Neural cell (in vitro differentiated cells): ENCODE data around the gene GIPC3. TPM values are rescaled to one million over a fixed set of nuclear protein-coding genes. Genes with fewer than 3 reads are reported as not detected.

Experiments
- H2AFZ ChIP-seq: fragments of 200-600, 300-800 bp; sonication (generic), shearing (Covaris generic); 2 replicates; pipeline ENCODE4 v1.6.0; 2014; ENCODE audit warnings: low read depth, mild to moderate bottlenecking, antibody characterized with exemption, low read length, moderate library complexity
- H3F3A ChIP-seq: fragments of 200-600 bp; shearing (Covaris generic); 2 replicates; pipeline ENCODE4 v1.6.1; 2016; ENCODE audit warnings: mild to moderate bottlenecking, moderate library complexity, mixed read lengths, antibody characterized with exemption, low read length; ENCODE audit not compliant: insufficient read depth, poor library complexity, severe bottlenecking
- H3K27ac ChIP-seq: fragments of 200-600, 300-800 bp; sonication (generic), shearing (Covaris generic); 2 replicates; pipeline ENCODE4 v1.5.1; 2014; ENCODE audit warnings: mild to moderate bottlenecking, low read length, moderate library complexity
- H3K27me3 ChIP-seq: fragments of 300-800, 200-600 bp; sonication (generic), shearing (Covaris generic); 2 replicates; pipeline ENCODE4 v1.6.0; 2014; ENCODE audit warnings: mild to moderate bottlenecking, low read depth, low read length, moderate library complexity; ENCODE audit not compliant: insufficient read depth
- H3K36me3 ChIP-seq: fragments of 300-800, 200-600 bp; sonication (generic), shearing (Covaris generic); 2 replicates; pipeline ENCODE4 v1.5.1; 2014; ENCODE audit warnings: mild to moderate bottlenecking, antibody characterized with exemption, low read length, moderate library complexity; ENCODE audit not compliant: insufficient read depth
- H3K4me2 ChIP-seq: fragments of 300-800, 200-600 bp; sonication (generic), shearing (Covaris generic); 2 replicates; pipeline ENCODE4 v1.6.0; 2014; ENCODE audit warnings: mild to moderate bottlenecking, low read length
- H3K4me3 ChIP-seq: fragments of 300-800, 200-600 bp; sonication (generic), shearing (Covaris generic); 2 replicates; pipeline ENCODE4 v1.5.1; 2014; ENCODE audit warnings: mild to moderate bottlenecking, low read length, moderate library complexity
- H3K79me2 ChIP-seq: fragments of 200-600 bp; shearing (Covaris generic); replicated peaks from 2 replicates; pipeline ENCODE4 v1.6.0; 2014; ENCODE audit warnings: mild to moderate bottlenecking, low read length, moderate library complexity; ENCODE audit not compliant: insufficient read depth
- H3K9ac ChIP-seq: fragments of 300-800, 200-600 bp; sonication (generic), shearing (Covaris generic); 2 replicates; pipeline ENCODE4 v1.6.1; 2016; ENCODE audit warnings: mild to moderate bottlenecking, low read length, mixed read lengths
- H3K9me2 ChIP-seq: fragments of 200-600 bp; shearing (Covaris generic); 2 replicates; pipeline ENCODE4 v1.6.1; 2016; ENCODE audit warnings: mild to moderate bottlenecking, low read length, mixed read lengths; ENCODE audit not compliant: insufficient read depth
- H3K9me3 ChIP-seq: fragments of 200-600, 300-800 bp; sonication (generic), shearing (Covaris generic); 2 replicates; pipeline ENCODE4 v1.6.1; 2016; ENCODE audit warnings: mild to moderate bottlenecking, mixed run types, low read length, moderate library complexity, mixed read lengths
- H4K20me1 ChIP-seq: fragments of 200-600 bp; shearing (Covaris generic); 2 replicates; pipeline ENCODE4 v1.6.1; 2016; ENCODE audit warnings: mild to moderate bottlenecking, mixed run types; ENCODE audit not compliant: insufficient read depth
- CTCF ChIP-seq: fragments of 450-650 bp; IDR thresholded peaks from 2 replicates; pipeline ENCODE4 v1.5.1; 2014; ENCODE audit warnings: antibody characterized with exemption, mild to moderate bottlenecking, moderate library complexity; ENCODE audit not compliant: poor library complexity, severe bottlenecking
- EP300 ChIP-seq: fragments of 450-650 bp; conservative IDR thresholded peaks from 2 replicates; pipeline ENCODE4 v1.6.1; 2014; ENCODE audit warnings: antibody characterized with exemption, mild to moderate bottlenecking, moderate library complexity; ENCODE audit not compliant: poor library complexity, severe bottlenecking
- EZH2 ChIP-seq: fragments of 200-600, 300-800 bp; shearing (Covaris generic), sonication (generic); IDR thresholded peaks from 2 replicates; pipeline ENCODE4 v1.6.1; 2014; ENCODE audit warnings: antibody characterized with exemption, low read length, borderline replicate concordance, mild to moderate bottlenecking; ENCODE audit not compliant: insufficient read depth, poor library complexity, severe bottlenecking
- MXI1 ChIP-seq: fragments of 450-650 bp; conservative IDR thresholded peaks from 2 replicates; pipeline ENCODE4 v1.6.1; 2014; ENCODE audit warnings: antibody characterized with exemption, mild to moderate bottlenecking; ENCODE audit not compliant: poor library complexity, severe bottlenecking
- POLR2AphosphoS5 ChIP-seq: IDR thresholded peaks from 2 replicates; pipeline ENCODE4 v1.6.1; 2012
- RAD21 ChIP-seq: fragments of 450-650 bp; conservative IDR thresholded peaks from 2 replicates; pipeline ENCODE4 v1.6.1; 2014; ENCODE audit warnings: antibody characterized with exemption, mild to moderate bottlenecking, moderate library complexity
- SMC3 ChIP-seq: fragments of 450-650 bp; conservative IDR thresholded peaks from 2 replicates; pipeline ENCODE4 v1.6.1; 2014; ENCODE audit warnings: antibody characterized with exemption, mild to moderate bottlenecking, moderate library complexity; ENCODE audit not compliant: poor library complexity
- TAF1 ChIP-seq: IDR thresholded peaks from 2 replicates; pipeline ENCODE4 v1.6.1; 2012; ENCODE audit warnings: low read depth
- polyA plus RNA-seq: library from polyadenylated mRNA; depleted of rRNA; stranded (reverse); fragments of >200 nt; gene quantifications from 2 replicates; pipeline ENCODE4 v1.2.3, GENCODE V29; 2014
- TF ChIP-seq, protein P1 (sequence below): IDR thresholded peaks from 2 replicates; pipeline ENCODE4 v1.6.1; 2012; ENCODE audit warnings: borderline replicate concordance

The GIPC3 gene
- polyA plus RNA-seq, 1 donor from 2014 or later: not detected

DNA sequence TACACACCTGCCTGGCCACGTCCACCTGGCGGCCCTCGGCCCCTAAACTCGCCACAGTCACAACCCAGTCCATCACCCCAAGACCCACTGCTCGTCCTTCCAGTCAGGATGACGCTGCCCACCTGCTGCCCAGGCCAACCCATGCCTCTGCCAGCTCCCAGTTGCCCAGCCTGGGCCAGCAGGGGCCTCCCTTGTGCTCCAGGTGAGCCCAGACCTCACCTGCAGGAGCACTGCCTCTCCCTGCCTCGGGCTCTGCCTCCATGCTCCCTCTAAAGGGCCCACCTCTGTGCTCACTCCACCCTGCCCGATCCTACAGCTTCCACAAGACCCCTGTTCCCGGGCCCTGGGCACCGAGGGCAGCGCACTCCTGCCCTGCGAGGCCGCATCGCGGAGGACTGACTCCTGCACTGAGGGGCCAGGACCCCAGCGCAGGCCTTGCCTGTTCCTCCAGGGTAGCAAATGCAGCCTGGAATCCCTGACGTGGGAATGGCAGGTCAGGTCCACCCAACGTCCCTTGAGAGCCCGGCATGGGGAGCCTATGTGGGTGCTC, 49.3 kb downstream of the GIPC3 start:
- Histone ChIP-seq H3K9me2 (no peaks in the 10 kb centered on the region), H2AFZ (no peak overlapping the region), H3K9ac (no peak overlapping the region), H3K36me3 (no peaks in the 10 kb centered on the region), H3K79me2 (no peaks in the 10 kb centered on the region), H3K4me3 (no peak overlapping the region), H4K20me1 (no peaks in the 10 kb centered on the region), H3F3A (no peaks in the 10 kb centered on the region), H3K27me3 (no peaks in the 10 kb centered on the region), H3K4me2 (no peak overlapping the region), H3K27ac (no peak overlapping the region), H3K9me3 (no peaks in the 10 kb centered on the region)
- TF ChIP-seq CTCF: no peak
- no peak for TF ChIP-seq TAF1
- TF ChIP-seq POLR2AphosphoS5: no peak
- TF ChIP-seq RAD21: no peak
- no peak for TF ChIP-seq EZH2
- no peak for TF ChIP-seq SMC3
- TF ChIP-seq EP300: no peak
- TF ChIP-seq MXI1: no peak
- TF ChIP-seq, protein P1, sequence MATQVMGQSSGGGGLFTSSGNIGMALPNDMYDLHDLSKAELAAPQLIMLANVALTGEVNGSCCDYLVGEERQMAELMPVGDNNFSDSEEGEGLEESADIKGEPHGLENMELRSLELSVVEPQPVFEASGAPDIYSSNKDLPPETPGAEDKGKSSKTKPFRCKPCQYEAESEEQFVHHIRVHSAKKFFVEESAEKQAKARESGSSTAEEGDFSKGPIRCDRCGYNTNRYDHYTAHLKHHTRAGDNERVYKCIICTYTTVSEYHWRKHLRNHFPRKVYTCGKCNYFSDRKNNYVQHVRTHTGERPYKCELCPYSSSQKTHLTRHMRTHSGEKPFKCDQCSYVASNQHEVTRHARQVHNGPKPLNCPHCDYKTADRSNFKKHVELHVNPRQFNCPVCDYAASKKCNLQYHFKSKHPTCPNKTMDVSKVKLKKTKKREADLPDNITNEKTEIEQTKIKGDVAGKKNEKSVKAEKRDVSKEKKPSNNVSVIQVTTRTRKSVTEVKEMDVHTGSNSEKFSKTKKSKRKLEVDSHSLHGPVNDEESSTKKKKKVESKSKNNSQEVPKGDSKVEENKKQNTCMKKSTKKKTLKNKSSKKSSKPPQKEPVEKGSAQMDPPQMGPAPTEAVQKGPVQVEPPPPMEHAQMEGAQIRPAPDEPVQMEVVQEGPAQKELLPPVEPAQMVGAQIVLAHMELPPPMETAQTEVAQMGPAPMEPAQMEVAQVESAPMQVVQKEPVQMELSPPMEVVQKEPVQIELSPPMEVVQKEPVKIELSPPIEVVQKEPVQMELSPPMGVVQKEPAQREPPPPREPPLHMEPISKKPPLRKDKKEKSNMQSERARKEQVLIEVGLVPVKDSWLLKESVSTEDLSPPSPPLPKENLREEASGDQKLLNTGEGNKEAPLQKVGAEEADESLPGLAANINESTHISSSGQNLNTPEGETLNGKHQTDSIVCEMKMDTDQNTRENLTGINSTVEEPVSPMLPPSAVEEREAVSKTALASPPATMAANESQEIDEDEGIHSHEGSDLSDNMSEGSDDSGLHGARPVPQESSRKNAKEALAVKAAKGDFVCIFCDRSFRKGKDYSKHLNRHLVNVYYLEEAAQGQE: no peak

GRCh38 chr19:3636506-3636905, 51.2 kb downstream of the GIPC3 start:
- Histone ChIP-seq H3K79me2 (no peaks in the 10 kb centered on the region), H3K9me3 (no peaks in the 10 kb centered on the region), H2AFZ (no peak overlapping the region), H3K27me3 (no peaks in the 10 kb centered on the region), H4K20me1 (no peaks in the 10 kb centered on the region), H3K9me2 (no peaks in the 10 kb centered on the region), H3K4me3 (no peak overlapping the region), H3K27ac (no peak overlapping the region), H3K9ac (no peak overlapping the region), H3F3A (no peaks in the 10 kb centered on the region), H3K36me3 (no peaks in the 10 kb centered on the region), H3K4me2 (no peak overlapping the region)
- no peak for TF ChIP-seq POLR2AphosphoS5
- no peak for TF ChIP-seq RAD21
- no peak for TF ChIP-seq EZH2
- no peak for TF ChIP-seq SMC3
- no peak for TF ChIP-seq EP300
- TF ChIP-seq CTCF: no peak
- TF ChIP-seq MXI1: no peak
- TF ChIP-seq, protein P1: no peak
- TF ChIP-seq TAF1: no peak
